Measurements from ENCODE around the gene SMCHD1.

GRCh38 chr18:2823202-2823601, 167.7 kb downstream of the SMCHD1 start:
- TF ChIP-seq CTCF (conservative IDR thresholded peaks at IDR 0.05) = no peak
- no peak for TF ChIP-seq ZFX (IDR thresholded peaks at IDR 0.05)

All from C4-2B (cell line).